ENCODE results near the gene AKR1E2.

AKR1E2 gene

DNA sequence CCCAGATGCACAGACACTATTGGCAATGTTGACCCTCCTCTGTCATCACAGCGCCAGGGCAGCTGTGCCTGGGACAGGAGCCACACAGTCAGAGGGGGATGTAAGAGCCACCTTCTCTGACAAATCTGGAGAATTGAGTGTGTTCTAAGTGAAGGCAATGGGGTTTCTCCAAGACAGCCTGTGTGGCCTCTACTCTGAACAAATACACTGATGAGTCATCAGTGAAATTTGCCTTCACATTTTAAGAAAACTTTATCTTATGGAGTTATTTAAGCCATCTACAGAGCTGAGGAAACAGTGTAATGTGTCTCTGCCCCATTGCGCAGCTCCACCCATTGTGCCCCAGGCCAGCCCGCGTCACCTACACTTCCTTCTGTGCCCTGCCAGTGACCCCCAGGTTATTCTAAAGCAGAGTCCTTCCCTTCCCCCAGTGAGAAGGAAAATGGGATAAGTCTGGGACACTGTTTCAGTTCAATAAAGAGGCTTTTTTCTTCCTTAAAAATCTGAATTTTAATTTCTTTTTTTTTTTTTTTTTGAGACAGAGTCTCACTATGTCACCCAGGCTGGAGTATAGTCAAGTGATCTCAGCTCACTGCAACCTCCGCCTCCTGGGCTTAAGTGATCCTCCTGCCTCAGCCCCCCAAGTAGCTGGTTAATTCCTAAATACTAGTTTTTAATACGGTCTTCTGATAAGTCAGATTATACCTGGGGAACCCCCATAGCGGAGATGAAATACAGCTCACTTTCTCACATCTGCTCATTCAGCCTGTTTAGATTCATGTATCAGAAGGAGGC, 21.8 kb downstream of the AKR1E2 start:
- DNase-seq = no peak

DNA sequence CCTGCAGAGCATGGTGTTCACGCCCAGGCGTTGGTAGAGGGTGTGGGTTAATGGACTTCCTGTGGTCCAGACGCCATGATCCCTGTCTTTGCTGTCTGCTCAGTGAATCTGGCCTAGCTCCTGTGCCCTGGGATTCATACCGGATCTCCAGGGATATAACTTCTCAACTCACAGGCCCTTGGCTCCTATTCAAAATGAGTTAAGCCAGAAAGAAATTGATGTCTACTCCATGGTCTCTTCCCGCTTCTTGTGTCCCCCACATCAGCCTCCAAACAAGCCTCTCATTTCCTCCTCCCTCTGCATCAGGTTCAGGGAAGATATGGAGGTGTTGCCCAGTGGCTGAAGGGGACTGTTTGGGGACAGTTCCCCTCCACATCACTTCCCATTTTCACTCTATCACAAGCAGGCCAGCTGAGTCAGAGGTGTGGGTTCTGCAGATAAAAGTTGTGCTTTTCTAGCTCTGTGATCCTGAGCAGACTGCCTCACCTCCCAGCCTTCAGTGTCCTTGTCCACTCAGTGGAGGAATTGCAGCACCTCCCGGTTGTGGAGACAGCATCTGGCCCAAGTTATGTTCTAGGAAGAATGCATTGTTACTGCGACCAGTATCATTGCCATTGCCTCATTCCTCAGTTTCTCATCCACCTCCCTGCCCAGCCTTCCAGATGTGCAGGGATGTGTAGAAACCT, 22.5 kb downstream of the AKR1E2 start:
- DNase-seq = no peak

DNA sequence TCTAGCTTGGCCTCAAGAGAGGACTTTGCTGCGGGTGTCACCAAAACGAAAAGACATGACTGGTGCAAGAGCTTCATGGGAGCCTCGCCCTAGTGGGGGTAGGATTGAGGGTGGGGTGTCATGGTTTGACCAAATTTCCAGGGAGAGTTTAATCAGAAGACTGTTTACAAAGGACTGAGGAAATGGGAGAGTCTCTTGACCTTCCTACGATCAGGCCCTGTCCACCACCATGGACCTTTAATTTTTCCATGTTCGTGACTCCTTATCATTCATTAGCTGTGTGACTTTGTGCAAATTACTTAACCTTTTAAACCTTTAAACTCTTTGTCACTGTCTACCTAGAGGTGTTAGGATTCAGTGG, 23.0 kb downstream of the AKR1E2 start:
- DNase-seq = no peak

DNA sequence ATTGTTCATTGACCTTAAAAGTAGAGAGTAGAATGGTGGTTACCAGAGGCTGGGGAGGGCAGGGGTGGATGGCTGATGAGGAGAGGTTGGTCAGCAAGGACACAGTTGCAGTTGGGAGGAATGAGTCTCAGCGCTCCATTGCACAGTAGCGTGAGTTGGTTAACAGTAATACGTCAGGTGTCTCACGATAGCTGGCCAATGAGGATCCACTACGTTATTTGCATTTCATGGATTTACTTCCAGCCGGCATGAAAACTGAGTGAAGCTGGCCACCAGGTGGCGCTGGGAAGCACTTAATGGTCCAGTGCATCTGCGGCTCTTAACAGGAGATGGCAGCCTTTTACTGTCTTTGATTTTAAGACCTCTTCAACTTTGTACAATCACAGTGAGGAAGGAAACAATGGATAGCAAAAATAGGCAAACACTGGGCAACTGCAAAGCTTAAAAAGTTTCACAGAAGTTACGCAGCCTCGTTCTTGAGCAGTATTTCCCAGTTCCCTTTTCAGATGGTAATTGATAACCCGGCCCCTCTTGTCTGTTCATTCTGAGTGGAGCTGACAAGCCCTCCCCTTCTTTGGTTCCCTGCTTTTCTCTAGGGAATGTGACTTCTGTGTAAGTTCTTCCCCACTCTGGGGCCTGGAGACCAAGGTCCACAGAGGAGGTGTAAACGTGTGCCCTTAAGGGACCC, 23.7 kb downstream of the AKR1E2 start:
- peak; percentile 28 for DNase-seq

DNA sequence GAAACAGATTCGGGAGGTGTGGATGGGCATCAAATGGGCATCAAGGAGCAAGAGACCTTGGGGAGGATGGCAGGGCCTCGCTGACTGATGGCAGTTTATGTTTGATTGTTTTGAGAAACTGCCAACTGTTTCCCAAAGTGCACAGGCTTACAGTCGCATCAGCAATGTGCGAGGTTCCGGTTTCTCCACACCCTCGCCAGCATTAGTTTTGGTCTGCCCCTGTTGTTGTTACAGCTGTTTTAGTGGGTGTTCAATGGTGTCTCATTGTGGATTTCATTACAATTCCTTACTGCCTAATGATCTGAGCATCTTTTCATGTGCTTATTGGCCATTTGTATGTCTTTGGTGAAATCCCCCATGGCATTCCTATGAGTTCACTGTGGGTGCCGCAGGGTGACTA, 24.4 kb downstream of the AKR1E2 start:
- no peak for DNase-seq

DNA sequence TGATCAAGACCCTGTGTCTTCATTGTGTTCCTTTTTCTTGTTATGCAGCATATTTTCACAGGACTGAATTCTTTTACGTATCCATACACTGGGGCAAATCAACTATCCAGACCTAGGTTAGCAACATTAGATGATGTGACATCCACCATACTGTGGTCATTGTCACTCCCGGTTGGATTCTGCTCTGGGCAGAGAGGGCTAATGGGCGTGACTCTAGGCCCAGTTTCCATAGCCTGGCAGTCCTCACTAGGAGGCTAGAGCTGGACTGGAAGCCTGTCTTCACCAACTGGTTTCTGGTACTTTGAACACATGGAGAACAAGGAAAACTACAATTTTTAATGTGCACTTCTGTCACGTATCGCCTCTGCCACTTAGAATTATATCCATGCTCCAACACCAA, 25.2 kb downstream of the AKR1E2 start:
- DNase-seq = no peak

DNA sequence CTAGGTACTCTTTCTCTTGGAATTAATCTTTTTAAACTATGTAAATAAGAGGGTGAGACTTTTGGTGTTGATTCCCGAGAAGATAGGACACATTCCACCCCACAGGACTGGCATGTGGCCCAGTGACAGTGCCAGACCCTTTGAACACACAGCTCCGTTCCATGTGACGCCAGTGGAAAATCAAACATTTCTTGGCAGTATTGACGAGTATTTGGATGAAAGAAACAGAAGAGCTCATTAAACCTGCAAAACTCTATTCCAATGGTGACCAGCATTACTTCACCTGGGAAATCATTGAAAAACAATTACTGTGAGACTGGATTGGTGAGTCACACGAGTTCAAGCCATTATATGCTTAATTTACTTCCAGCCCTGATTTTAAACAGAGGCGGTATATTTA, 25.8 kb downstream of the AKR1E2 start:
- DNase-seq = no peak

DNA sequence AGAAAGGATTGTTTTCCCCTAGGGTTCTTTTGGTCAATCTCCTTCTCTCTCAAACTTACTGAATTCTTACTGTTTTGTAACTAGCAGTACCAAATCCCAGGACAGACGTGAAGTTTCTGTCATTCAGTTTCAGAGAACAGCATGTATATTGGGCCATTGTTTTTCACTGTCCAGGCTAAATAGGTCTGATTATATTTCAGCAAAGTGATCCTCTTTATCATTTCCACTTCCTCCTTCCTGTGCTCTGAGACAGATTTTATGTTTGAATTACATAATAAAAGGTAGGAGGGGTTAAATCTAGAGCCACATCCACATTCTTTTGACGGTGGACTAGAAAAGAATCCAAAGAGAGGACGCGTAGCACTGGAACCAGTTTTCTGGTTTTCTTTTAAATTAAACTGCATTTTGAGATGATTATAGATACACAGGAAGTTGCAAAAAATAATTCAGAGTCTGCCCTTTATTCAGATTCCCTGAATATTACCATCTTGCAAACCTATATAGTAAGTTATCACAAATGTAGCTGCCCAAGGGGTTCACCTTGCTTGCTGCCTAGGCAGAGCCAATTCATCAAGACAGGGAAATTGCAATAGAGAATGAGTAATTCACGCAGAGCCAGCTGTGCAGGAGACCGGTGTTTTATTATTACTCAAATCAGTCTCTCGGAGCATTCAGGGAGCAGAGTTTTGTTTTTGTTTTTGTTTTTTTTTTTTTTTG, 40.1 kb downstream of the AKR1E2 start:
- no peak for DNase-seq

DNA sequence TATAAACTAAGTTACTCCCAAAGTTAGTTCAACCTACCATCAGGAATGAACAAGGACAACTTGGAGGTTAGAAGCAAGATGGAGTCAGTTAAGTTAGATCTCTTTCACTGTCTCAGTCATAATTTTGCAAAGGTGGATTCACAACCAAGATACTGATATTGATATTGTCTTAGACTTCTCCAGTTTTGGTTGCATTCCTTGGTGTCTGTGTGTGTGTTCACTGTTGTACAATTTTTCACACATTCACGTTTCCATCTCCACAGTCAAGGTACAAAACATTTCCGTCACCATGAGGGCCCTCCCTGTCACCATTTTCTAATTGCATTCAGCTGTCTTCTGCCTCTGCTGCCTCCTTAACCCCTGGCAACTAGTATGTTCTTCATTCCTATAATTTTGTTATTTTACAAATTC, 41.1 kb downstream of the AKR1E2 start:
- no peak for DNase-seq

DNA sequence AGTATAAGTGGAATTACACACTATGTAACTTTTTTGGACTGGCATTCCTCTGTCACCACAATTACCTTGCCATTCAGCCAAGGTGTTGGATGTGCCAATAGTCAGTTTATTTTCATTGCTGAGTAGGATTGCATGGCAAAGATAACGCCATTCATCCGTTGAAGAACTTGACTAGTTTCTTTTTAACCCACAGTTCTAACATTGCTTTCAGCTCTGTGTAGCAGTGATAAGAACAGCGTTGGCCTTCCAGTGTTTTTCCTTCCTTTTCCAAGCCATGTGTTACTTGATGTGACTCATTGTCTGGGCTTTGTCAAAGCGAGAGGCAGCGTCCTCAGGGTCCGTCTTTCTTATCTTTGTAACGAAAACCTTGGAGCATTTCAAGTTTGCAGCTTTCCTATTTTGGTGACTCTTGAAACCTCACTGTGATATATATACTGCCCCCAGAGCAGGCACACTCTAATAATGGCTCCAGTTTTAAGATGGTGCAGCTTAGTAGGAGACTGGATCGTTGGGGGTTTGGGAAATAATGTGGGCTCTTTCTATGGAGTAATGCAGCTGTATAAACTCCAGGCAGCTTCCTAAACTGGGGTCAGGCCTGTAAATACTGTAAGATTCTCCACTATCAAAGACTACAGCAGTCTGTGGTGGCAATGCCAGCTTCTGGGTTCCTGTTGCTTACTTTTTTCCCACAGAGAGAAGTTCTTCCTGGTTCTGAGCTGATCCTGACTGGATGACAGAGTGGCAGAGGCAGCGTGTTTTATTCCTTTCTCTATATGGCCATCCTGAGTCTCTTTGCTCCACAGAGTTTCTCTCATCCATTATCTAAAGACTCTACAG, 41.7 kb downstream of the AKR1E2 start:
- no peak for DNase-seq

DNA sequence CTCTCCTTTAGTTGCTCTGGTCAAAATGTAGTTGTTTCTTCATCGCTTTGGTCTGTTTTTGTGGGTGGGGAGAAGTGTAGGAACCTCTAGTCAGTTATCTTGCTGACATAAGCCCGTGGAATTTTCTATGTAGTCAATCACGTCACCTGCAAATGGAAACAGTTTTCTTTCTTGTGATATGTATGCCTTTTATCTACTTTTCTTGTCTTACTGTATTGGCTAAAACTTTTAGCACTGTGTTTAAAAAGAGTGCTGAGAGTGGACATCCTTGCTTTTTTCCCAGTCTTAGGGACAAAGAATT, 42.3 kb downstream of the AKR1E2 start:
- no peak for DNase-seq

DNA sequence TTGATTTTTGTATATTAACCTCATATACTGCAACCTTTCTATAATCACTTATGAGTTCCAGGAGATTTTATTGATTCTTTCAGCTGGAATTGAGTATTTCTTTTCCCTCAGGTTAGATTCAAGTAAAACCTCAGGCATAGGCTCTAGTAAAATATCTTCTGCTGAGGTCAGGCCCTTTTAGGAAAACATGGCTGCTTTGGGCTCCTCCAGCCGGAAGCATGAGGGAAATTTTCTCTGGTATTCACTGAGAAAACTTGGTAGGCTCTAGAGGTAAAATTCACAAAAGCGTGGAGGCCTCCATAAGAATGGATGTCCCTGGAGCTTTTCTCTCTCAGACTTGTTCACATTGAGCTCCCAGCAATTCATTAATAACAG, 56.7 kb downstream of the AKR1E2 start:
- DNase-seq = no peak

DNA sequence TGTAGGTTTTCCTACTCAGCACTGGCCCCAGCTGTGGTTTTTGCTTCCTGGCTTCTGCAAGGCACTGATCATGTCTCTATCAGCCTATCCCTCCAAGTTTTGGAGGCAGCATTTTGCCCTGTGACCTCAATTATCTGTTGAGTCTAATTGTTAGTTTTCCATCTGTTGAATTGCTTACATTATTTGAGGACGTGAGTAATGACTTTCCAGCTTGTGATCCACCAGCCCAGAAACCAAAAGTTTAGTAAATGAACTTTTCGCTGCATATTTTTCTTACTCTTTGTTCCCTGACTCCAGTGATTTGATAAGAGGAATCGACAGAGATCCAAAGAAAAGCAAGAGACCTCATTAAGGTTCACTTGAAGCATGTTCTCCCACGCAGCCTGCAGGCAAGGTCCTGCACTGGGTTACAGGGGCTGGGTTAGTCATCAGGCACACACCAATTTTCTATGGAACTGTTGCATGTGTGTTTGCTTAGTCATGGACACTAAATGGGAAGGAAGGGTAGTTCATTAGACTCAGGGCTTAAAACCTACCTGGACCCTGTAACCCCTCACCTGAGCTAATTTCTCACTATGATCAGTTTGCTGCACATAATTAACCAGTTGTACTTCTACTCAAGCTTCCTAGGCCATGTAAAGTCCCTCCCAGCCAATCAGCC, 57.2 kb downstream of the AKR1E2 start:
- DNase-seq = no peak

DNA sequence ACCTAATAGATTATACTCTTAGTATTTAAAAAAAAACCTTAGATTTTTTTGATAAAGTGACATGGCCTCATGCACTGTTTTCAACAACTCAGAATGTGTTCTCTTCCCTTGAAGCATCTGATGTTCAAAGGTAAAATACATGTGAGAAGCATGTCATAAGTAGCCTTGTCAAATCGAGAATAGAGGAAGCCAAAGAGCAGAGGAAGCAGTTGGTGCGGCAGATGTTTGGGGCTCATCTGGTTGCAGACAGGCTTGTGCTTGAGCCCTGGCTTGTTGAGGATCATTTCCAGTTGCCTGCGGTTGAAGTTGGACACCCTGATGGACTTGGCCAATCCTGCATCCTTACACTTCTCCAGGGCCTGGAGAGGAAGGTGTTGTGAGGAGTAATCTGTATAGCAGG, 59.2 kb downstream of the AKR1E2 start:
- DNase-seq = no peak

DNA sequence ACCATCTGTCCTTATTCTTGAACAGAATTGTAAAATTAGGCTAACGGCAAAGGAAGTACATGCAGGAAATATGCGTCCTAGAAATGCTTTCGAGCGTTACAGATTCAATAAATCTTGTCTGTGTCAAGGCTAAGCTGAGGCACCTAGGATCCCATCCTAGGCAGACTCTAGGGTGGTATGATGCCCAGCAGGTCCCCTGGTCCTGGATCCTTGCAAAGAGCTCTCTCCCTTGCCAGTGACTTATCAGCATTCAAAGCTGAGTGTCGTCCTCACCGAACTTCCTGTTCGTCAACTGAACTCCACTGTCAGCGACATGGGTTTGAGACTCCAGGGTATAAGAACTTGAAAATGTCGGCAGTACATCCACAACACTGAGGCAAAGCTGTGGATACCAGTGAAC, 61.5 kb downstream of the AKR1E2 start:
- DNase-seq = no peak

DNA sequence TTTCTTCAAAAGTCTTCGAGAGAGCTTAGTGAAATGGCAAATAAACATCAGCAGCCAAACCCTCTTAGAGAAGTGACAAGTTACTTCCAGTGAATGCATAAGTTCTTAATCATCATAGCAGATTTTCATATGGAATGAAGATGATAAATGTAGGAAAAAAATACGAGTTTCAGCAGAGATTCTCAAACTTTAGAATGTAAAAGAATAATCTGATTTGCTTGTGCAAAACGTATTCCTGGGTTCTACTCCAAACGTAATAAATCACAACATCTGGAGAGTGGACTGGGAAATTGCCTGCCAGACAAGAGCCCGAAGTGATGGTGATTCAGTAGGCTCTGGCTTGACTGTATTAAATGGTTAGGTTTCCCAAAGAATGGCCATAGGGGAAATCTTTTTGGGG, 62.2 kb downstream of the AKR1E2 start:
- DNase-seq = no peak

DNA sequence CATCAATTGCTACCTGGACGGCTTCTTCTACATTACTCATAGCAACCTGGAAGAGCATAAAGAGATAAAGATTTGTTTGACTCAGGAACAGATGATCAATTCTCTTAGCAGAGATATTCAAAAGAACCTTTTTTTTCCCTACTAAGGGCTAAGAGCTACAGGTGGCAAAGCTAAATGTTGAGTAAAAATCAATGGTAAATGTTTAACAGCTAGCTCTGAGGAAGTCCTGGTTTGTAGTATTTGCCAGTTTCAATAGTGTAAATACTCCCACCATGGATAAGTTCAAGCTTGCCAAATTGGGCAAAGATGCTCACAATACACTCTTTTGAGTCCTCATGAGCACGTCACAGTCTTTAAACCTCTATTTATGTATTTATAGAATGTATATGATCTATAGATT, 64.0 kb downstream of the AKR1E2 start:
- DNase-seq = no peak

DNA sequence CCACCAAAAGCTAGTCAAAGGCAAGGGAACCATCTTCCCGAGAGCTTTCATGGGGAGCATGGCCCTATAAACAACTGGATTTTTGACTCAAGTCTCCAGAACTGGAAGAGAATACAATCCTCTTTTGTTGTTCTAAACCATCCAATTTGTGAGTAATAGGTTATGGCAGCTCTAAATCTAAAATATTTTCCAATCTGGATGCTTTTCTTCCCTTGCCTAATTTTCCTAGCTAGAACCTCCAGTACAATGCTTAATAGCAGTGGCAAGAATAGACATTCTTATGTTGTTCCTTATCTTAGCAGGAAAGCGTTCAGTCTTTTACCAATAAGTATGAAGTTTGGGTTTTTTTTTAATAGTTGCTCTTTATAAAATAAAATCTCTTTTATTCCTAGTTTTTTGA, 66.7 kb downstream of the AKR1E2 start:
- DNase-seq = no peak

DNA sequence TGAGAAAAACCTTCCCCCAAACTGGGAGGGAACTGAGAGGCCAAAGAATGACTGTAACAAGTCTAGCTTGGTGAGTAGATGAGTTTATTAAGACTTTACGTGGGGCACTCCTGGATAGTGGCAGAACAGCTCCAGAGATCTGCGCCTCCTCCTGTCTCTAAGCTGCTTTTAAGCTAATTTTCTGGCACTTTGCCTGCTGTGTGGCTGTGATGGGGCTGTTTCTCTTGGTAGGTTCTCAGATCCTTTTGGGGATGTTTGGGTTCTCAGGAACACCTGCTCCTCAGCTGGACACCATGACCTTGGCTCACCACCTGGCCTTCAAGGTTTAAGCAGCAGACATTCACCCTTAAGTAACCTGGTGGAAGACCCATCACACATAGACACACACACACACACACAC, 68.3 kb downstream of the AKR1E2 start:
- DNase-seq = no peak
